ENCODE measurements around the gene ZNF718.

The ZNF718 gene

DNA sequence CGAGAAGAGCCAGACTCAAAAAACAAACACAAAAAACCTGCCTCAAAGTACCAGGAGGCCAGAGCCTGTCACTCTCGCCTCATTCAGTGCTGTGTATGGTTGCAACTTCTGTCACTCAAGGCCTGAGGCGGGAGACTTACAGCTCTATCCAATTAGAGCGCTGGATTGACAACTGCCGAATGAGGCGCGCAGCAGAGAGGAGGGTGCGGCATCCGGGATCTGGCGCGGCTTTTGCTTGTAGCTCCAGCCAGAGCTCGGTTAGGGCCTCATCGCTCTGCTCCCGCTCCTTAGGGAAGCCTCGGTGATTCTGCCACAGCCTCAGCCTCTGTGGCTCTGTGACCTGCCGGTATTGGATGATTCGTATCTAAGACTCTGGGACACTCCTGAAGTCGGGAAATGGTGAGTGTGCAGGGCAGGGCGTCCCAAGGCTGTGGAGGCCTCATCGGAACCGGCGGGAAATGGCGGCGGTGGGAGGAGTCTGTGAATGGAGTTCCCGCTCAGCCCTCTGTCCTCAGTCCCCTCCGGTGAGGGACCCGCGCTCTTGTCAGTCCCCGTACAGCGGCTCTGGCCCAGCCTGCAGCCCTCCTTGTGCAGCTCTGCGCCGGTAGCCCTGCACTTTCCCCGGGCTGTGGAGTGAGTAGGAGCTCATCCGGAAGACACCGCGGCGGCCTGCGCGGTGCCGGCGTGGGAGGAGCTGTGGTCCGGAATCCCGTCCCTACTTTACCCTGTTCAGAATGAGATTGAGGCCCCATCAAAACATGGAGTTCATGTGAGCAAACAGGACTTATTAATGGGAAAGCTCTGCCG lies at the start of gene ZNF718:
Gene ZNF718 (plus strand): TSS at position 227 of the 807 bp plus-strand sequence. CDS start 170 bp downstream, at position 397.
- no peak for TF ChIP-seq GATA2 (IDR thresholded peaks at IDR 0.05; ENCODE audit: low read depth, low read length)
- no peak for TF ChIP-seq GATA3 (IDR thresholded peaks at IDR 0.05; ENCODE audit: low read depth, low read length)

DNA sequence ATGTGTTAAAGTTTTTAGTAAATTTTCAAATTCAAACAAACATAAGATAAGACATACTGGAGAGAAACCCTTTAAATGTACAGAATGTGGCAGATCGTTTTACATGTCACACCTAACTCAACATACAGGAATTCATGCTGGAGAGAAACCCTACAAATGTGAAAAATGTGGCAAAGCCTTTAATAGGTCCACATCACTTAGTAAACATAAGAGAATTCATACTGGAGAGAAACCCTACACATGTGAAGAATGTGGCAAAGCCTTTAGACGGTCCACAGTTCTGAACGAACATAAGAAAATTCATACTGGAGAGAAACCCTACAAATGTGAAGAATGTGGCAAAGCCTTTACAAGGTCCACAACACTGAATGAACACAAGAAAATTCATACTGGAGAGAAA lies 38.4 kb upstream of the ZNF718 start:
- TF ChIP-seq GATA3 (IDR thresholded peaks at IDR 0.05; ENCODE audit: low read depth, low read length) = no peak
- TF ChIP-seq GATA2 (IDR thresholded peaks at IDR 0.05; ENCODE audit: low read depth, low read length) = no peak

DNA sequence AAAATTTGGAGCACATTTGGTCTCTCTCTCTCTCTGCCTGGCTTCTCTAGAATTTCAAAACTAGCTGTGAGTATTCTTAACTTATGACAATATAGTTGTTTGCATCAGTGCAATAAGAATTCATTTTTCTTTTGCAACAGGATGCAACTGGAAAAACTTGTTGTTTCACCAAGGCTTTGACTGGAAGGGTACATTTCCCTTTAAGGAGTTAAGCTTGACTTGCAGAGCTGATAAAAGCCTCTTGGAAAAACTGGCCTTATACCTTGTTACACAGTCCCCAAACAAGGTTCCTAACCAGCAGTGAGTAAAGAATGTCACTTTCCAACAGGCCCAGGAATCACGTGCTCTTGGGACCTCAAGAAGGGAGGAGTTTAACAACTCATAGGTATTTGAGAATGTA lies 25.9 kb upstream of the ZNF718 start:
- TF ChIP-seq GATA3 (IDR thresholded peaks at IDR 0.05; ENCODE audit: low read depth, low read length) = no peak
- no peak for TF ChIP-seq GATA2 (IDR thresholded peaks at IDR 0.05; ENCODE audit: low read depth, low read length)

DNA sequence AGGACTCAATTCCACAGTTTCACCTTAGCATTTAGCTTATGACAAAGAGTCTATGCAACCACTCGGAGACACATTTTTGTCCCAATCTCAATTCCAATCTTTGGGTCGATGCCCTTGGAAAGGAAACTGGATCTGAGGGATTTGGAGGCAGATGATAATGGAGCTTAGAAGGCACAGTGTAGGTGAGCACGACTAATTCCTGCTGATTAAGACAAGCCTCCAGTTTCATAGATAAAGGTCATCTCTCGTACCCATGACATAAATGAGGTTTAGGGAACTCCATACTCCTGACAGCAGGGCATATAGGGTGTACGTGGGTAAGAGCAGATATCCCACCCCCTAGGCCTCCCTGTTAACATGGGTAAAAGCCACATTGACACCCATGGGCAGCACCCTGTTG lies 24.4 kb upstream of the ZNF718 start:
- TF ChIP-seq GATA2 (IDR thresholded peaks at IDR 0.05; ENCODE audit: low read depth, low read length) = no peak
- no peak for TF ChIP-seq GATA3 (IDR thresholded peaks at IDR 0.05; ENCODE audit: low read depth, low read length)

DNA sequence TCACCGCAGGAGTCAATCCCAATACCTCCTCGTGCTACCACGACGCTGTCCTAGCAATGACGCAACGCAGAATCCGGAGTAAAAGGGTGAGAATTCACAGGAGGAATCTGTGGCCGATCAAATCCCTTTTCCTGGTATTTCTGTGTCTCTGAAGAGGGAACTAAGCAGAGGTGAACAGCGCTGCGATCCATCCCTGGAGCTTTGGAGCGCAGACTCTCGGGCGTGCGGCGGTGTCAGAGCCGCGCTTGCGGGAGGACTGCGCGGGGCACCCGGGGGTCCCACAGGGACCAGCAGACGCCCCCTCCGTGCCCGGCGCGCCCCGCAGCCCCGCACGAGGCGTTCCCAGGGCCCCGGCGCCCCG lies 17.2 kb upstream of the ZNF718 start:
- TF ChIP-seq GATA3 (IDR thresholded peaks at IDR 0.05; ENCODE audit: low read depth, low read length) = no peak
- no peak for TF ChIP-seq GATA2 (IDR thresholded peaks at IDR 0.05; ENCODE audit: low read depth, low read length)

DNA sequence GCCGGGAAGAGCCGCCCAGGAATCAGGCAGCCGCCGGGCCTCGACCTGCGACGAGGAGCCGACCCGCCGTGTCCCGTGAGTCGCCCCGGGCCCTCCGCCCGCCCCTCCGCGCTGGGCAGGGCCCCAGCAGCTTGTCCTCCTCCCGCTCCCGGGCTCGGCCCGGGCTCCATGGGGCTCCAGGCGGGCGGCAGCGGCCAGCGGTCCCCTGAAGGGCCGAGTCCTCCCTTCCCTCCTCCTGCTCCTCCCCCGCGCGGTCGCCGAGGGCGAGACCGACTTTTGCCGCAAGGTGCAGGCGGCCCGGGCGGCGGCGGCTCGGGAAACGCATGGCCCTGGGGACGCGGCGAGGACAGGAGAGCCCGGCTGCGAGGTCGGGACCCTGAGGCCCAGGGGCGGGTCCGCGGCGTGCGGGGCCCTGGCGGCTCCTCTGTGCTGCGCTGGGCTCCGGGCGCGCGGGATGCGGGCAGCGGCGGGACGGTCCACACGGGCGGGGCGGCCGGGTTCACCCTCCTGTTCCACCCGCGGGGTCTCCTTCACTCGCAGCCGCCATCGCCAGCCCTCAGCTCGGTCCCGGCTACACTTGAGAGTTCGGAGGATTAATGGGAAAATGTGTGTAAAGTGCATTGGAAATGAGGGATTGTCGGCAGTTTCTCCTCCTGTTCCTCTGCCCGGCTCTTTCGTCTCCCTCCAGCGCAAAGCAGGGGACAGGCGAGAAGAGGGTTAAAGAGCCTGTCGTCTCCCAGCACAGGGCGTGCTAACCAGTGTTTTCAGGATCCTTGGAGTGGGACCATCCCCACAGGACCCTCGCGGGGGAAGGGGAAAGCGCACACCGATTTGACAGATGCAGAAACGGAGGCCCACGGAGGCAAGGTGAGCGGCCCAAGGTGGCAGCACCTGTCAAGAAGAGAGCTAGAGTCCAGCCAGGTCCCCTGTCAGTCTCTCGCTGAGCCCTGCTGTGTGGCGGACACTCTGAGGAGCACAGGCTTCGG lies 16.6 kb upstream of the ZNF718 start:
- no peak for TF ChIP-seq GATA3 (IDR thresholded peaks at IDR 0.05; ENCODE audit: low read depth, low read length)
- TF ChIP-seq GATA2 (IDR thresholded peaks at IDR 0.05; ENCODE audit: low read depth, low read length) = no peak

DNA sequence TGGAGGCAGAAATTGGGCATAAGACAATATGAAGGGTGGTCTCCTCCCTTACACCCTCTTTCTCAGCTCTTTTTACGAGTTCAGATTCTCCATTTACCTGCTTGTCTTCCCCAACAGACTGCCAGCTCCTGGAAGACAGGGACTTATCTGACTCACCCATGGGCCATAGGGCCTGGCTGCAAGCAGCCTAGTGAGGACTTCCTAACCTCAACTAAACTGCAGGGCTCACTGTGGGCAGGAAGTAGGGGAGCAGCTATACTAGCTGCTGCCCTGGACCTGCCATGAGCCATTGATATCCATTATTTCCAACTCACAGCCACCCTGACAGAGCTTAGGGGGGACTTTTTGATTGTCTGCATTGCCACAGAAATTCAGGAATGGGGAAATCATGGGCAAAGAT lies 11.5 kb upstream of the ZNF718 start:
- TF ChIP-seq GATA3 (IDR thresholded peaks at IDR 0.05; ENCODE audit: low read depth, low read length) = no peak
- TF ChIP-seq GATA2 (IDR thresholded peaks at IDR 0.05; ENCODE audit: low read depth, low read length) = no peak

DNA sequence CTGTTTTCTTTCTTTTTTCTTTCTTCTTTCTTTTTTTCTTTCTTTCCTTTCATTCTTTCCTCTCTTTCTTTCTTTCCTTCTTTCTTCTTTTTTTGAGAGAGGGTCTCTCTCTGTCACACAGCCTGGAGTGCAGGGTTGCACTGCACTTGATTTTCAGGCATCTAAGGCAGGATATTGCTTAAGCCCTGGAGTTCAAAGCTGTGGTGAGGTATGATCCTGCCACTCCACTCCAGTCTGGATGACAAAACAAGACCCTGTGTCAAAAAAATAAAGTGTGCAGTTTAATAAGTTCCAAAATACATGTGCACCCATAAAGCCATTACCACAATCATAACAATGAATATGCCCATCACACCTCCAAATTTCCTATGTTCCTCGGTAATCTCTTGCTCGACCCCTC lies 10.6 kb upstream of the ZNF718 start:
- no peak for TF ChIP-seq GATA3 (IDR thresholded peaks at IDR 0.05; ENCODE audit: low read depth, low read length)
- no peak for TF ChIP-seq GATA2 (IDR thresholded peaks at IDR 0.05; ENCODE audit: low read depth, low read length)

DNA sequence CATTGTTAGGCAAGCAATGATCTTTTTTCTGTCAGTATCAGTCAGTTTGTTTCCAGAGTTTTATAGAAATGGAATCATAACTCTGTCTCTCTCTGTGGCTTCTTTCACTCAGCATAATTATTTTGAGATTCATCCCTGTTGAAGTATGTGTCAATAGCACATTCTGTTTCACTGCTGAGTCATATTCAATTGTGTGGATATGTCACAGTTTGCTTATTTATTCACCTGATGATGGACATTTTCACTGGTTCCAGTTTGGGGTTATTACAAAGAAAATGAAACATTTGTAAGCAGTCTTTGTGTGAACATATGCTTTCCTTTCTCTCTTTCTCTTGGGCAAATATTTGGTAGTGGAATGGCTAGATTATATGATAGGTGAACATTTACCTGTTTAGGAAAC lies 10.2 kb upstream of the ZNF718 start:
- TF ChIP-seq GATA2 (IDR thresholded peaks at IDR 0.05; ENCODE audit: low read depth, low read length) (no peak), GATA3 (IDR thresholded peaks at IDR 0.05; ENCODE audit: low read depth, low read length) (no peak)

DNA sequence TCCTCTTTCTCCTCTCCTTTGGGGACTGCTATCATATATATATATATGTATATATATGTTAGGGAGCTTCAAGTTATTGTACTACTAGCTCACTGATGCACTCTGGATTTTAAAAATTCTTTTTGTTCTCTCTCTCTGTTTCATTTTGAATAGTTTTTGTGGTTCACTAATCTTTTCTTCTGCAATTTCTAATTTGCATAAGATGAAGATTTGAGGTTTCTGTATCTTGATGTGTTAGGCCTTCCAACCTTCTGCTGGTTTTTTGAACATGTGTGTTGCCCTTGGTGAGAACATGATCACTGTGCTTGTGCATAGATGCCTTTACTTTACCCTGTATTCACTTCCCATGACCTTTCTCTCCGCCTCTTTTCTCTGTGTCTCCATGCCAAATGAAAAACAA lies 7.8 kb upstream of the ZNF718 start:
- TF ChIP-seq GATA3 (IDR thresholded peaks at IDR 0.05; ENCODE audit: low read depth, low read length) (no peak), GATA2 (IDR thresholded peaks at IDR 0.05; ENCODE audit: low read depth, low read length) (no peak)

DNA sequence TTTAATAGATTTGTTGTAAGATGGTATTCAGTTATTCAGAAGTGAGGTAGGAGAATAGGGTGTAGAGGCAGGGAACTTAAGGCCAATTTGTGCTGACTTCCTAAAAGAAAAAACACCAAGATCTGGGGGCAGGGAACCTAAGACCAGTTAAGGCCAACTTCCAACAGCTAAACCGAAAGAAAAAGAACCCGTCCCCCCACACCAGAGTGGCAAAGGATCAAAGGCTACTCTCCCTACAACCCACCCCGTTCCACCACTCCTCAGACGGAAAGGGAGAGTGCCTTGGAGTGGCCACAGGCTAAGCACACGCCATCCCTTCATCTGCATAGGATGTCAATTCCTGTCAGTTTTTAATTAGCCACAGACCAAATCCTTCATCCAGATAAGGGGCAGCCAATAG lies 3.7 kb upstream of the ZNF718 start:
- no peak for TF ChIP-seq GATA2 (IDR thresholded peaks at IDR 0.05; ENCODE audit: low read depth, low read length)
- no peak for TF ChIP-seq GATA3 (IDR thresholded peaks at IDR 0.05; ENCODE audit: low read depth, low read length)

DNA sequence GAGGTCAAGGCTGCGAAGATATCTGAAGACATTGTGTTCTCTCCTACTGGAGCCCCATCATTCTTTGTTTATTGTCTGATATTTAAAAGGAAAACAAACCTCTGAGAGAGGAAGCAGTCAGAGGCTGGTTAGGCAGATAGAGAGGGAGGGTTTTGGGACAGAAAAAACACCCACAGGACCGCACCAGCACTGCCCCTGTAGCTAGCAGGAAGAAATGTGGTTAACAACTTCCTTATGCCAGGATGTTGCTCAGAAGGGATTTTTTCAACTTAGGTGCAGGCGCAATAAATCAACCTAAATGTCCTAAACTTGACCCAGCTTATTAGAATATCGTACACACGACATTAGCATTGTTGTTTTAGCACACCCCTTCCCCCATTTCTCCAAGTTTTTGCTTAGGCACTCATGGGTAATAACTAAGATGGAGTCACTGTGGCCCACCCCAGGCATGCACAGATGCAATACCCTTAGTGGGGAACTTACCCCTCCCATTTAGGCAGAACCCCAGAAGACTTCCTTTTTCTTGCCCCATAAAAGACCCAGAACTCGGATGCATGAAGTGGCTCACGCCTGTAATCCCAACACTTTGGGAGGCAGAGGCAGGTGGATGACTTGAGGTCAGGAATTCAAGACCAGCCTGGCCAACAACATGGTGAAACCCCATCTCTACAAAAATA lies 2.8 kb upstream of the ZNF718 start:
- TF ChIP-seq GATA2 (IDR thresholded peaks at IDR 0.05; ENCODE audit: low read depth, low read length) = no peak
- no peak for TF ChIP-seq GATA3 (IDR thresholded peaks at IDR 0.05; ENCODE audit: low read depth, low read length)

DNA sequence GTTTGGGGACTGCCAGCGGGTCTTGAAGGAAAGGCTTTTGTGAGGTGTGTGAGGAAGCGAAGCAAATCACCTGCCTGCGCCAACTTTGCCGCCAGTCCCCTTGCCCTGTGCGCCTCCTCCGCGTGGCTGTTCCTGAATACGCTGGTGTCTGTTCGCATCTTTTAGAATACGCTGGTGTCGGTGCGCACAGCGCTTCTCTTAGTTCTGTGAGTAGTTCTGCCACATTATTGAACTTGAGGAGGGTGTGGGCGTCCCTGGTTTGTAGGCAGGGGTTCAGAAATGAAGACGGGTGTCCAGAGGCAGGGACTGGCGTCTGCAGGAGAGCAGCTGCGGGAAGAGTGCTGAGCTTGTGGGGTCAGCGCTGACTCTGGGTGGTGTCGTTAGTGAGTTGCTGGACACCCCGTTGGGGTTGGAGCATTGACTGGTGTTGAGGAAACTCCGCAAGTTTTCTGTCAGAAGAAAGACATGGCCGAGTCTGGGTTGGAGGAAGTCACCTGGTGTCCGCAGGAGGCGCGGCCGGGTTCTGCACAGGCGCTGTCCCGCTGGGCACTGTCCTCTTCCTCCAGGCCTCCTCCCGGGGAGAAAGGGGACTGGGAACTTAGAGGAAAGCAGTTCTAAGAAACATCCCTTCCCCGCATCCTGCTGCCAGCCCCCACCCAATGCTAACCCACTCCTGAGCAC lies 930 bp downstream of the ZNF718 start:
- TF ChIP-seq GATA3 (IDR thresholded peaks at IDR 0.05; ENCODE audit: low read depth, low read length) (no peak), GATA2 (IDR thresholded peaks at IDR 0.05; ENCODE audit: low read depth, low read length) (no peak)

DNA sequence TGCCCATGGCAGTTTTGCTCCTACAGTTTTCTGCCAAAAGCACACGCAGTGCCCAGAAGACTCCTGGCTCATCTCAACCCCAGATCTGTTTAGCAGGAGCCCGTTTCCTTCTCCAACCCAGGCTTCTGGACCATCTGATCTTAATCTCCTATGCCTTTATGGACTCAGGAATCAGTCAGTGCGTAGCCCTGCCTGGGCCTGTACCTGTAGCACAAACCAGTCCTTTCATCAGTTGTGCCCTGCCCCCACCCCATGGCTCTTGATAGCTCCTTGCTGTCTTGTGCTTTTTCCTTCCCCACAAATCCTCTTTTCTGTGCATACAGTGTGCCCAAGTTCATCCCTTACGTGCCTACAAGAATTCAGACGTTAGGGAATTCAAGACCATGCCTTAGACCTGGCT lies 1.5 kb downstream of the ZNF718 start:
- TF ChIP-seq GATA3 (IDR thresholded peaks at IDR 0.05; ENCODE audit: low read depth, low read length) (no peak), GATA2 (IDR thresholded peaks at IDR 0.05; ENCODE audit: low read depth, low read length) (no peak)
